ENCODE results near the gene PCYT1B.

DNA sequence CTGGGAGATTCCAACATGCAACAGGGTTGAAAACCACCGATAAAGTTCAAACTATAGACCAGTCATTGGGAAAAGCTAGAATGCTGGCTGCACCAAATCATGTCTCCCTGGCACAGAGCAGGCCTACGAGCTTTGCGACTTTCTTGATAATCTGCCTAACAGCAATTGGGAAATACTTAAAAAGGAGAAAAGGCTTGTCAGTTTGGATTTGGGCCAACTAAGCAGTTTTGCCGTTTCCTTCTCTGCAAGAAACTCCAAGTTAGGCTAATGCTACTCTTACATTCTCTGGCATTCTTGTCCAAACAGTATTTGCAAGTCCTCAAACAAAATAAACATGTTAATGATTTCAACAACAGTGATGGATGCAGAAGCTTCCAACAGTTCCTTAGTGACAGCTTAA is 94.1 kb downstream of the PCYT1B start:
- TF ChIP-seq, protein P1, sequence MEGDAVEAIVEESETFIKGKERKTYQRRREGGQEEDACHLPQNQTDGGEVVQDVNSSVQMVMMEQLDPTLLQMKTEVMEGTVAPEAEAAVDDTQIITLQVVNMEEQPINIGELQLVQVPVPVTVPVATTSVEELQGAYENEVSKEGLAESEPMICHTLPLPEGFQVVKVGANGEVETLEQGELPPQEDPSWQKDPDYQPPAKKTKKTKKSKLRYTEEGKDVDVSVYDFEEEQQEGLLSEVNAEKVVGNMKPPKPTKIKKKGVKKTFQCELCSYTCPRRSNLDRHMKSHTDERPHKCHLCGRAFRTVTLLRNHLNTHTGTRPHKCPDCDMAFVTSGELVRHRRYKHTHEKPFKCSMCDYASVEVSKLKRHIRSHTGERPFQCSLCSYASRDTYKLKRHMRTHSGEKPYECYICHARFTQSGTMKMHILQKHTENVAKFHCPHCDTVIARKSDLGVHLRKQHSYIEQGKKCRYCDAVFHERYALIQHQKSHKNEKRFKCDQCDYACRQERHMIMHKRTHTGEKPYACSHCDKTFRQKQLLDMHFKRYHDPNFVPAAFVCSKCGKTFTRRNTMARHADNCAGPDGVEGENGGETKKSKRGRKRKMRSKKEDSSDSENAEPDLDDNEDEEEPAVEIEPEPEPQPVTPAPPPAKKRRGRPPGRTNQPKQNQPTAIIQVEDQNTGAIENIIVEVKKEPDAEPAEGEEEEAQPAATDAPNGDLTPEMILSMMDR (IDR thresholded peaks at IDR 0.05): no peak
- TF ChIP-seq EZH2 (IDR thresholded peaks at IDR 0.05; ENCODE audit: borderline replicate concordance, insufficient read depth, low read depth, low read length, poor library complexity, severe bottlenecking): no peak

Data from B cell (primary cell).